Measurements from ENCODE around the gene PCDHGA8.
"Not testable (repeated sequence)": the region's sequence is repeated elsewhere in the genome, so short reads cannot be mapped to it uniquely, and the experiment has no call there.

The PCDHGA8 gene

GRCh38 chr5:141403387-141403786, 11.0 kb downstream of the PCDHGA8 start:
- no peak for DNase-seq (ENCODE audit: low read depth)

DNA sequence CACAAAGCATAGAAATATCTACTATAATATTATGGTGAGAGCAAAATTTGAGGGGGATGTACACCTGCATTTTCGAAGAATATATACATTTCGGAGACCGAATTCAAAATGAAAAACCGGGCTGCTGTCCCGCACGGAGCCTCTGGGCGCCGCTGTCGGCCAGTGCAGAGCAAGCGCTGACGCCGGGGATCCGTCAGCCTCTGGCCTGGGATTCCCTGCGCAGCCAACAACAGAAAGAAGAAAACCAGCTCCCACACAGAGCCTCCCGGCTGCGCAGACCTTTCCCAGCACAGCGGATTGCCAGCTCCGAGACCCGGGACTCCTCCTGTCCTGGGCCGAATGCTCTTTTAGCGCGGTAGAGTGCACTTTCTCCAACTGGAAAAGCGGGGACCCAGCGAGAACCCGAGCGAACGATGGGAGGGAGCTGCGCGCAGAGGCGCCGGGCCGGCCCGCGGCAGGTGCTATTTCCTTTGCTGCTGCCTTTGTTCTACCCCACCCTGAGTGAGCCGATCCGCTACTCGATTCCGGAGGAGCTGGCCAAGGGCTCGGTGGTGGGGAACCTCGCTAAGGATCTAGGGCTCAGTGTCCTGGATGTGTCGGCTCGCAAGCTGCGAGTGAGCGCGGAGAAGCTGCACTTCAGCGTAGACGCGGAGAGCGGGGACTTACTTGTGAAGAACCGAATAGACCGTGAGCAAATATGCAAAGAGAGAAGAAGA, 15.5 kb downstream of the PCDHGA8 start, which contains the start of gene PCDHGB6:
TSS of gene PCDHGB6 (plus strand) at position 232 of the 716 bp plus-strand sequence. CDS start at position 414, 182 bp downstream.
- not testable (repeated sequence) for DNase-seq (ENCODE audit: low read depth)

- no peak for DNase-seq (ENCODE audit: low read depth)
Observed at GRCh38 chr5:141409598-141410306, 17.3 kb downstream of the PCDHGA8 start.

DNA sequence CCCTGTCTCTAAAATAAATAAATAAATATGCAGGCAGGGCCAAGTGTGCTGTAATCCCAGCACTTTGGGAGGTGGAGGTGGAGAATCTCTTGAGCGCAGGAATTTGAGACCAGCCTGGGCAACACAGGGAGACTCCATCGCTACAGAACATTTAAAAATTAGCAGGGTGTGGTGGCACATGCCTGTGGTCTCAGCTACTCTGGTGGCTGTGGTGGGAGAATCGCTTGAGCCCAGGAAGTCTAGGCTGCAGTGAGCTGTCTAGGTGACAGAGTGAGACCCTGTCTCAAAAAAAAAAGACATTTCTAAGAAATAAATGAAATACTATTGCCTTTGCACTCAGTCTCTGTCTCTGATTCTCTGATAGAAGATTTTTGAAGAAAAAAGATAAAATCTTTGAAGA, 19.1 kb downstream of the PCDHGA8 start:
- DNase-seq (ENCODE audit: low read depth), result no peak

DNA sequence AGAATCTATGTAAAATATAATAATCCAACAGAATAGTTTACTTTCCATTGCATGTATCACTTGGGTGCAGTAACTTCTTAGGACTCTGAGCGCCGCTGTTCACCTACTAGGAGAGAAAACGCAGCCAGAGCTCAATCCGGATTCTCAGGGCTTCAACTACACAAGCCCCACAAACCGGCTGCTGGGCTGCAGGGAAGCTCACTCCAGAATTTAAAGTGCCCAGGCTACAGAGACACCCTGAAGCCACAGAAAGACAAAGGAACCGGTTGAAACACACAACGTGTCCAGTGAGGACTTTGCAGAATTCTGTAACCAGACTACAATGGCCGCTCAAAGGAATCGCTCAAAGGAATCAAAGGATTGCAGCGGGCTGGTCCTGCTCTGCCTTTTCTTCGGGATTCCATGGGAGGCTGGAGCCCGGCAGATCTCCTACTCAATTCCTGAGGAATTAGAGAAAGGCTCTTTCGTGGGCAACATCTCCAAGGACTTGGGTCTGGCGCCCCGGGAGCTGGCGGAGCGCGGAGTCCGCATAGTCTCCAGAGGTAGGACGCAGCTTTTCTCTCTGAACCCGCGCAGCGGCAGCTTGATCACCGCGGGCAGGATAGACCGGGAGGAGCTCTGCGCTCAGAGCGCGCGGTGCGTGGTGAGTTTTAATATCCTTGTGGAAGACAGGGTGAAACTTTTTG, 20.6 kb downstream of the PCDHGA8 start, which contains the start of gene PCDHGA10:
TSS of gene PCDHGA10 (plus strand) at position 134 of the 686 bp plus-strand sequence. CDS start at position 323, 189 bp downstream.
- no peak for DNase-seq (ENCODE audit: low read depth)

- DNase-seq (ENCODE audit: low read depth), result no peak
Observed at GRCh38 chr5:141413540-141414069, 21.2 kb downstream of the PCDHGA8 start.

GRCh38 chr5:141414548-141415274, 22.3 kb downstream of the PCDHGA8 start:
- not testable (repeated sequence) for DNase-seq (ENCODE audit: low read depth)

DNA sequence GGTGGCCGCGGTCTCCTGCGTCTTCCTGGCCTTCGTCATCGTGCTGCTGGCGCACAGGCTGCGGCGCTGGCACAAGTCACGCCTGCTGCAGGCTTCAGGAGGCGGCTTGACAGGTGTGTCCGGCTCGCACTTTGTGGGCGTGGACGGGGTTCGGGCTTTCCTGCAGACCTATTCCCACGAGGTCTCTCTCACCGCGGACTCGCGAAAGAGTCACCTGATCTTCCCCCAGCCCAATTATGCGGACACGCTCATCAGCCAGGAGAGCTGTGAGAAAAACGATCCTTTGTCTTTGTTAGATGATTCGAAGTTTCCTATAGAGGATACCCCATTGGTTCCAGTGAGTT, 22.8 kb downstream of the PCDHGA8 start:
- not testable (repeated sequence) for DNase-seq (ENCODE audit: low read depth)

DNA sequence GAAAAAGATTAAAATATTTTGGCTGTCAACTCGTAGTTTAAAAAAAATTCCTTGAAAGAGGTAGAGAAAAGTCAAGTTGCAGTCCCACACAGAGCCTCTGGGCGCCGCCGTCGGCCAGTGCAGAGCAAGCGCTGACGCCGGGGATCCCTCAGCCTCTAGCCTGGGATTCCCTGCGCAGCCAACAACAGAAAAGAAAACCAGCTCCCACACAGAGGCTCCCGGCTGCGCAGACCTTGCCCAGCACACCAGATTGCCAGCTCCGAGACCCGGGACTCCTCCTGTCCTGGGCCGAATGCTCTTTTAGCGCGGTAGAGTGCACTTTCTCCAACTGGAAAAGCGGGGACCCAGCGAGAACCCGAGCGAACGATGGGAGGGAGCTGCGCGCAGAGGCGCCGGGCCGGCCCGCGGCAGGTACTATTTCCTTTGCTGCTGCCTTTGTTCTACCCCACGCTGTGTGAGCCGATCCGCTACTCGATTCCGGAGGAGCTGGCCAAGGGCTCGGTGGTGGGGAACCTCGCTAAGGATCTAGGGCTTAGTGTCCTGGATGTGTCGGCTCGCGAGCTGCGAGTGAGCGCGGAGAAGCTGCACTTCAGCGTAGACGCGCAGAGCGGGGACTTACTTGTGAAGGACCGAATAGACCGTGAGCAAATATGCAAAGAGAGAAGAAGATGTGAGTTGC, 25.2 kb downstream of the PCDHGA8 start, which contains the start of gene PCDHGB7:
TSS of gene PCDHGB7 (plus strand) at position 184 of the 679 bp plus-strand sequence. CDS start at position 367, 183 bp downstream.
- not testable (repeated sequence) for DNase-seq (ENCODE audit: low read depth)

- no peak for DNase-seq (ENCODE audit: low read depth)
Observed at GRCh38 chr5:141419074-141419880, 26.8 kb downstream of the PCDHGA8 start.

DNA sequence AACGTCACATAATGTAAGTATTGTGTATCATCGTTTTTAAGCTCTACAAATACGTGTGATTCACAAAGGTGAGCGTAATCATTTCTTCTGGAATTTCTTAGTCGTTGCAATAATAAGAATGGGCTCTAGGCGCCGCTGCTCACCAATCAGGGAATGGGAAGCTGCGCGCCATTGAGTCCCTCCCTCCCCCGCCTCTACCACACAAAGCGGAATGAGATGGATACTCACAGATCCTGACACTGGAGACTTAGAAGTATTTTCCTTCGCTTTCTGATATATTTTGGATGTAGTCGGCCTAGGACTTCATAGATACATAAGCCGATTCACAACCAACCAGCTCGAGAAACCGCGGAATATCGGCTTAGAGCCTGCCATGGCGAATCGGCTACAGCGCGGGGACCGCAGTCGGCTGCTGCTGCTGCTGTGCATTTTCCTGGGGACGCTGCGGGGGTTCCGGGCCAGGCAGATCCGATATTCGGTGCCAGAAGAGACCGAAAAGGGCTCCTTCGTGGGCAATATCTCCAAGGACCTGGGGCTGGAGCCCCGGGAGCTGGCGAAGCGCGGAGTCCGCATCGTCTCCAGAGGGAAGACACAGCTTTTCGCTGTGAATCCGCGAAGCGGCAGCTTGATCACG, 28.5 kb downstream of the PCDHGA8 start, which contains the start of gene PCDHGA11:
TSS of gene PCDHGA11 (plus strand) at position 197 of the 634 bp plus-strand sequence. CDS start at position 374, 177 bp downstream.
- DNase-seq (ENCODE audit: low read depth), result no peak

GRCh38 chr5:141421489-141421855, 29.0 kb downstream of the PCDHGA8 start:
- DNase-seq (ENCODE audit: low read depth), result no peak

DNA sequence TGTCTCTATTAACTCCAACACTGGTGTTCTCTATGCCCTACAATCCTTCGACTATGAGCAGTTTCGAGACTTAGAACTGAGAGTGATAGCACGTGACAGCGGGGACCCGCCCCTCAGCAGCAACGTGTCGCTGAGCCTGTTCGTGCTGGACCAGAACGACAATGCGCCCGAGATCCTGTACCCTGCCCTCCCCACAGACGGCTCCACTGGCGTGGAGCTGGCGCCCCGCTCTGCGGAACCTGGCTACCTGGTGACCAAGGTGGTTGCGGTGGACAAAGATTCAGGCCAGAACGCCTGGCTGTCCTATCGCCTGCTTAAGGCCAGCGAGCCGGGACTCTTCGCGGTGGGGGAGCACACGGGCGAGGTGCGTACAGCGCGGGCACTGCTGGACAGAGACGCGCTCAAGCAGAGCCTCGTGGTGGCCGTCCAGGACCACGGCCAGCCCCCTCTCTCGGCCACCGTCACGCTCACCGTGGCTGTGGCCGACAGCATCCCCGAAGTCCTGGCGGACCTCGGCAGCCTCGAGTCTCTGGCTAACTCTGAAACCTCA, 30.4 kb downstream of the PCDHGA8 start:
- DNase-seq (ENCODE audit: low read depth), result no peak

DNA sequence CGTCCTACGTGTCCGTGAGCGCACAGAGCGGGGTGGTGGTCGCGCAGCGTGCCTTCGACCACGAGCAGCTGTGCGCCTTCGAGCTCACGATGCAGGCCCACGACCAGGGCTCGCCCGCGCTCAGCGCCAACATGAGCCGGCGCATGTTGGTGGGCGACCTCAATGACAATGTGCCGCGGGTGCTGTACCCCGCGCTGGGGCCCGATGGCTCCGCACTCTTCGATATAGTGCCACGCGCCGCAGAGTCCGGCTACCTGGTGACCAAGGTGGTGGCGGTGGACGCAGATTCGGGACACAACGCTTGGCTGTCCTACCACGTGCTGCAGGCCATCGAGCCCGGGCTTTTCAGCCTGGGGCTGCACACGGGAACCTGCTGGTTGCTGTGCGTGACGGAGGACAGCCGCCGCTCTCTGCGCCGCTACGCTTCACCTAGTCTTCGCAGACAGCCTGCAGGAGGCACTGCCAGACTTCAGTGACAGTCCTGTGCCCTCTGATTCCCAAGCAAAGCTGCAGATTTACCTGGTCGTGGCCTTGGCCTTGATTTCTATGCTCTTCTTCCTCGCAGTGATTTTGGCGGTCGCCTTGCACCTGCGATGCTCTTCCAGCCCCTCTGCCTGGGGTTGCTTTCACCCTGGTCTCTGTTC, 35.5 kb downstream of the PCDHGA8 start:
- DNase-seq (ENCODE audit: low read depth), result no peak

DNA sequence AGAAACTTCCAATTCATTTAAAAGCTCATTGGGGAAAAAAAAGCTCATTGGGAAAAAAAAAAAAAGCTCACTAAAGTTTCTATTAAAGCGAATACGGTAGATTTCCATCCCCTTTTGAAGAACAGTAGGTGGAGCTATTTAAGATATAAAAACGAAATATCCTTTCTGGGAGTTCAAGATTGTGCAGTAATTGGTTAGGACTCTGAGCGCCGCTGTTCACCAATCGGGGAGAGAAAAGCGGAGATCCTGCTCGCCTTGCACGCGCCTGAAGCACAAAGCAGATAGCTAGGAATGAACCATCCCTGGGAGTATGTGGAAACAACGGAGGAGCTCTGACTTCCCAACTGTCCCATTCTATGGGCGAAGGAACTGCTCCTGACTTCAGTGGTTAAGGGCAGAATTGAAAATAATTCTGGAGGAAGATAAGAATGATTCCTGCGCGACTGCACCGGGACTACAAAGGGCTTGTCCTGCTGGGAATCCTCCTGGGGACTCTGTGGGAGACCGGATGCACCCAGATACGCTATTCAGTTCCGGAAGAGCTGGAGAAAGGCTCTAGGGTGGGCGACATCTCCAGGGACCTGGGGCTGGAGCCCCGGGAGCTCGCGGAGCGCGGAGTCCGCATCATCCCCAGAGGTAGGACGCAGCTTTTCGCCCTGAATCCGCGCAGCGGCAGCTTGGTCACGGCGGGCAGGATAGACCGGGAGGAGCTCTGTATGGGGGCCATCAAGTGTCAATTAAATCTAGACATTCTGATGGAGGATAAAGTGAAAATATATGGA, 38.1 kb downstream of the PCDHGA8 start, which contains the start of gene PCDHGA12:
TSS of gene PCDHGA12 (plus strand) at position 176 of the 782 bp plus-strand sequence. CDS start at position 429, 253 bp downstream.
- no peak for DNase-seq (ENCODE audit: low read depth)

- no peak for DNase-seq (ENCODE audit: low read depth)
Observed at GRCh38 chr5:141431286-141431685, 38.9 kb downstream of the PCDHGA8 start.

- not testable (repeated sequence) for DNase-seq (ENCODE audit: low read depth)
Observed at GRCh38 chr5:141432308-141432707, 39.9 kb downstream of the PCDHGA8 start.

DNA sequence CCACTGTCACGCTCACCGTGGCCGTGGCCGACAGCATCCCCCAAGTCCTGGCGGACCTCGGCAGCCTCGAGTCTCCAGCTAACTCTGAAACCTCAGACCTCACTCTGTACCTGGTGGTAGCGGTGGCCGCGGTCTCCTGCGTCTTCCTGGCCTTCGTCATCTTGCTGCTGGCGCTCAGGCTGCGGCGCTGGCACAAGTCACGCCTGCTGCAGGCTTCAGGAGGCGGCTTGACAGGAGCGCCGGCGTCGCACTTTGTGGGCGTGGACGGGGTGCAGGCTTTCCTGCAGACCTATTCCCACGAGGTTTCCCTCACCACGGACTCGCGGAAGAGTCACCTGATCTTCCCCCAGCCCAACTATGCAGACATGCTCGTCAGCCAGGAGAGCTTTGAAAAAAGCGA, 40.3 kb downstream of the PCDHGA8 start:
- not testable (repeated sequence) for DNase-seq (ENCODE audit: low read depth)

All from CMK (cell line).